PC-9 (cell line): ENCODE results near the gene BFSP1. TPM values are rescaled to one million over a fixed set of nuclear protein-coding genes. Genes with fewer than 3 reads are reported as not detected.

Experiments used
- BruUV-seq: library from RNA; stranded (reverse); fragments of 400-500 nt; replicated peaks from 2 replicates; lab custom pipeline; 2021; lab: Mats Ljungman, UMichigan
- CTCF ChIA-PET: fragments of 300-600 bp; sonication (Branson Sonifier 250); formaldehyde crosslinking; loops from one replicate; lab custom pipeline; 2022; ENCODE audit warnings: antibody characterized with exemption; lab: Charles Lee
- POLR2A ChIA-PET: fragments of 300-600 bp; sonication (Branson Sonifier 250); formaldehyde crosslinking; loops from one replicate; lab custom pipeline; 2022; ENCODE audit warnings: antibody characterized with exemption; ENCODE audit not compliant: unreplicated experiment; lab: Charles Lee
- DNase-seq, 2 experiments: peaks; one replicate each; pipeline versions ENCODE4 v3.0.0 to v3.0.0-alpha.2; 2015 to 2022; ENCODE audit warnings: mixed read lengths in 1 of 2
- H2AFZ ChIP-seq: fragments of 200-600 bp; sonication (generic); 2 replicates; pipeline ENCODE4 v1.8.1; 2017; ENCODE audit warnings: antibody characterized with exemption
- H3F3A ChIP-seq: fragments of 200-600 bp; sonication (generic); 2 replicates; pipeline ENCODE4 v1.8.1; 2017; ENCODE audit warnings: antibody characterized with exemption, mild to moderate bottlenecking, low read depth; ENCODE audit not compliant: insufficient read depth
- H3K27ac ChIP-seq: fragments of 200-600 bp; sonication (generic); 2 replicates; pipeline ENCODE4 v1.6.1; 2016; ENCODE audit warnings: mixed run types
- H3K27me3 ChIP-seq: fragments of 200-600 bp; sonication (generic); 2 replicates; pipeline ENCODE4 v1.6.1; 2016; ENCODE audit warnings: low read depth, mixed run types; ENCODE audit not compliant: insufficient read depth
- H3K36me3 ChIP-seq: fragments of 200-600 bp; sonication (generic); 2 replicates; pipeline ENCODE4 v1.6.1; 2016; ENCODE audit warnings: low read depth, mixed run types
- H3K4me1 ChIP-seq: fragments of 200-600 bp; sonication (generic); replicated peaks from 2 replicates; pipeline ENCODE4 v1.6.1; 2016; ENCODE audit warnings: mixed run types; ENCODE audit not compliant: insufficient read depth
- H3K4me2 ChIP-seq: fragments of 200-600 bp; sonication (generic); 2 replicates; pipeline ENCODE4 v1.6.1; 2017; ENCODE audit warnings: mixed run types
- H3K4me3 ChIP-seq: fragments of 200-600 bp; sonication (generic); 2 replicates; pipeline ENCODE4 v1.6.1; 2016; ENCODE audit warnings: mixed run types
- H3K79me2 ChIP-seq: fragments of 200-600 bp; sonication (generic); 2 replicates; pipeline ENCODE4 v1.6.1; 2017; ENCODE audit warnings: low read depth, mixed run types
- H3K9me2 ChIP-seq: fragments of 200-600 bp; sonication (generic); 2 replicates; pipeline ENCODE4 v1.8.1; 2017; ENCODE audit warnings: mild to moderate bottlenecking; ENCODE audit not compliant: insufficient read depth
- H3K9me3 ChIP-seq: fragments of 200-600 bp; sonication (generic); 2 replicates; pipeline ENCODE4 v1.8.1; 2016; ENCODE audit warnings: low read depth; ENCODE audit not compliant: insufficient read depth
- H4K20me1 ChIP-seq: fragments of 200-600 bp; sonication (generic); 2 replicates; pipeline ENCODE4 v1.8.1; 2017; ENCODE audit not compliant: insufficient read depth
- EZH2 ChIP-seq: fragments of 200-600 bp; sonication (generic); IDR thresholded peaks from 2 replicates; pipeline ENCODE4 v1.8.0; 2017; ENCODE audit warnings: antibody characterized with exemption, low read depth
- intact Hi-C: fragments of 100-400 bp; cut with micrococcal nuclease; formaldehyde crosslinking; loops from one replicate; pipeline ENCODE4 v1.10.0; 2022; ENCODE audit not compliant: unreplicated experiment
- total RNA-seq: library from RNA; stranded (reverse); gene quantifications from 2 replicates; pipeline ENCODE4 v1.2.3, GENCODE V29; 2021
- TF ChIP-seq, protein P1 (sequence below): fragments of 200-600 bp; sonication (generic); conservative IDR thresholded peaks from 2 replicates; pipeline ENCODE4 v1.6.1; 2017; ENCODE audit warnings: mixed run types, antibody characterized with exemption, mild to moderate bottlenecking, moderate library complexity

BFSP1 gene
- total RNA-seq, 1 experiment from 2014 or later = 13.8 TPM

DNA sequence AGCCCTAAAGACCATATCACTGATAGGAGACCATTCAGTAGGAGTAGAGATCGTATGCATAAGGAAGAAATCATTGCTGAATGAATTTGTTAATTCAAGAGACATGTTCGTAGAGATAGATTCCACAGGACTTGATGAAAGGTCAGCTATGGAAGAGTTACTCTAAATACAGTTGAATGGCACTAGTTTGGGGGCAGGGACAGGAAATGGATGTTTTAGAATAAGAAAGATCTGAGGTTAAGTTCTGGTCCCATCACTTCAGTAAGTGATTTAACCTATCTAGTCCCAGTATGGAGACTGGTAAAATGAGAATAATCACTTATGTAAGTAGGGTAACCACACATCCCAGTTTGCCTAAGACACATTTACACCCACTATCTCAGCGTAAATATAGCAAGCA, 2.9 kb upstream of the BFSP1 start:
- TF ChIP-seq, protein P1, sequence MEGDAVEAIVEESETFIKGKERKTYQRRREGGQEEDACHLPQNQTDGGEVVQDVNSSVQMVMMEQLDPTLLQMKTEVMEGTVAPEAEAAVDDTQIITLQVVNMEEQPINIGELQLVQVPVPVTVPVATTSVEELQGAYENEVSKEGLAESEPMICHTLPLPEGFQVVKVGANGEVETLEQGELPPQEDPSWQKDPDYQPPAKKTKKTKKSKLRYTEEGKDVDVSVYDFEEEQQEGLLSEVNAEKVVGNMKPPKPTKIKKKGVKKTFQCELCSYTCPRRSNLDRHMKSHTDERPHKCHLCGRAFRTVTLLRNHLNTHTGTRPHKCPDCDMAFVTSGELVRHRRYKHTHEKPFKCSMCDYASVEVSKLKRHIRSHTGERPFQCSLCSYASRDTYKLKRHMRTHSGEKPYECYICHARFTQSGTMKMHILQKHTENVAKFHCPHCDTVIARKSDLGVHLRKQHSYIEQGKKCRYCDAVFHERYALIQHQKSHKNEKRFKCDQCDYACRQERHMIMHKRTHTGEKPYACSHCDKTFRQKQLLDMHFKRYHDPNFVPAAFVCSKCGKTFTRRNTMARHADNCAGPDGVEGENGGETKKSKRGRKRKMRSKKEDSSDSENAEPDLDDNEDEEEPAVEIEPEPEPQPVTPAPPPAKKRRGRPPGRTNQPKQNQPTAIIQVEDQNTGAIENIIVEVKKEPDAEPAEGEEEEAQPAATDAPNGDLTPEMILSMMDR = no peak
- TF ChIP-seq EZH2 = no peak
- no TSS peak for BruUV-seq
- Histone ChIP-seq H3K9me2 (no peaks in the 10 kb centered on the region), H2AFZ (no peak overlapping the region), H3K4me1 (peaks cover 39% of the 10 kb centered on the region), H3K4me3 (no peak overlapping the region), H3F3A (peaks cover 5% of the 10 kb centered on the region; the same call in 1 of the 2 replicates), H3K79me2 (no peaks in the 10 kb centered on the region; the same call in 1 of the 2 replicates), H3K36me3 (no peaks in the 10 kb centered on the region), H3K27me3 (no peaks in the 10 kb centered on the region), H3K4me2 (no peak overlapping the region), H3K27ac (no peak overlapping the region), H4K20me1 (no peaks in the 10 kb centered on the region), H3K9me3 (no peaks in the 10 kb centered on the region)
- ChIA-PET POLR2A (no interaction called here), CTCF (interaction anchor here (0.6 kb wide), 1 partner anchor 84 kb away, joined by 7 read pairs; no protein-coding TSS in a partner anchor)
- intact Hi-C loops = no loop called here
- DNase-seq = no peak

DNA sequence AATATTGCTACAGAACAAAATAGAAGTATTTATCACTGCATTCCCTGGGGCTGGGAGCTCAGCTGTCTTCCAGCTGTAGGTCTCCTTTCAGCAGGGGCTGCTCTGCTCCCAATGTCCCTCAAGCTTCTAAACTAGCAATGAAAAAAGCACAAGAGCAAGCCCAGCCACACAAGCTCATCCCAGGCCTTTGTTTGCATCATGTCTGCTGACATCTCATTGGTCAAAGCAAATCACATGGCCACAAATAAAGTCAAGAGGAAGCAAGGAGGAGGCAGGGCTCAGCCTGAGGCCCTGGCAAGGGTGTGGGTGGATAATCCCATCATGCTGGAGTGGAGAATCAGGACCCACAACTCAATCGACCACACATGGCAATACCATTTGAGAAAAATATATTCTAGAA, 2.2 kb upstream of the BFSP1 start:
- no peak overlapping the region for H3K27ac ChIP-seq
- no peaks in the 10 kb centered on the region for H3K9me3 ChIP-seq
- DNase-seq = peak in 1 of 2 experiments; percentile 40
- POLR2A ChIA-PET = interaction anchor here (0.6 kb wide), 1 partner anchor 36 kb away, joined by 6 read pairs; the partner anchor contains the start of gene DSTN
- no TSS peak for BruUV-seq
- intact Hi-C loops = no loop called here
- H3K4me2 ChIP-seq = no peak overlapping the region
- no peak overlapping the region for H3K4me3 ChIP-seq
- no peak overlapping the region for H2AFZ ChIP-seq
- H4K20me1 ChIP-seq = no peaks in the 10 kb centered on the region
- CTCF ChIA-PET = interaction anchor here (0.6 kb wide), 1 partner anchor 135 kb away, joined by 3 read pairs; no protein-coding TSS in a partner anchor
- H3K36me3 ChIP-seq = no peaks in the 10 kb centered on the region
- no peak for TF ChIP-seq EZH2
- TF ChIP-seq, protein P1 = no peak
- H3K9me2 ChIP-seq = no peaks in the 10 kb centered on the region
- H3F3A ChIP-seq = no peaks in the 10 kb centered on the region; the same call in 1 of the 2 replicates
- no peaks in the 10 kb centered on the region; the same call in 1 of the 2 replicates for H3K79me2 ChIP-seq
- H3K4me1 ChIP-seq = peaks cover 33% of the 10 kb centered on the region
- H3K27me3 ChIP-seq = no peaks in the 10 kb centered on the region

DNA sequence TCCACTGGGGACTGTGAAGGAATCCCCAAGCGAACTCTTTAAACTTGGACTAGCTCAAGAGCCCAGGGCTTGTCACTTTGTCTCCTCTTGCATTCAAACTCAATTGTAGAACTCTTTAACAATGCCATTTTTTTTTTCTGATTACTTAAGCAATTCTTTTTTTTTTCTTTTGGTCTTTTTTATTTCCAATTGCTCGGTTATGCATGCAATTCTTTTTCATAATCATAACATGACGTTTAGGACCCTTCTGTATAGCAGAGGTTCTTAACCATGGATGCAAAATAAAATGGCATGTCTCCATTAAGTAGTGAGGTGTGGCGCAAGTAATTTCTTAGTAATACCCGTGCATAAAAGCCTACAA, 466 bp upstream of the BFSP1 start:
- ChIA-PET CTCF (interaction anchor here (0.7 kb wide), 1 partner anchor 411 kb away, joined by 8 read pairs; no protein-coding TSS in a partner anchor), POLR2A (interaction anchor here (0.6 to 1.1 kb wide), 3 partner anchors 11 to 407 kb away, joined by 5 to 16 read pairs (median 9); no protein-coding TSS in a partner anchor)
- peak overlapping the region; percentile 83 for H3K4me2 ChIP-seq
- no peaks in the 10 kb centered on the region for H3K79me2 ChIP-seq
- peak overlapping the region; percentile 81 for H2AFZ ChIP-seq
- H3K36me3 ChIP-seq = no peaks in the 10 kb centered on the region
- H4K20me1 ChIP-seq = no peaks in the 10 kb centered on the region
- H3K9me3 ChIP-seq = no peaks in the 10 kb centered on the region
- no TSS peak for BruUV-seq
- H3F3A ChIP-seq = no peaks in the 10 kb centered on the region; the same call in 1 of the 2 replicates
- H3K4me1 ChIP-seq = peaks cover 17% of the 10 kb centered on the region
- intact Hi-C loops = no loop called here
- TF ChIP-seq, protein P1 = no peak
- TF ChIP-seq EZH2 = no peak
- H3K27me3 ChIP-seq = no peaks in the 10 kb centered on the region
- peak overlapping the region; percentile 66 for H3K4me3 ChIP-seq
- H3K9me2 ChIP-seq = no peaks in the 10 kb centered on the region
- H3K27ac ChIP-seq = no peak overlapping the region
- no peak for DNase-seq
